T-helper 17 cell (primary cell): ENCODE results near the gene PIK3IP1. TPM values are rescaled to one million over a fixed set of nuclear protein-coding genes. Genes with fewer than 3 reads are reported as not detected.

Experiments
- total RNA-seq, 4 donors: library from RNA in 2 of 4; stranded (reverse) in 2 of 4; gene quantifications; one replicate each; pipeline ENCODE4 v1.2.3 and lab custom pipeline; 2022 to 2026

Gene PIK3IP1
- total RNA-seq, 2 donors from 2014 or later = 388 to 426 TPM

Other genes with a start within 250 kb of the PIK3IP1 start
- gene SMTN, start 211.2 kb downstream of the PIK3IP1 start, total RNA-seq = 1 to 10 TPM; 1.8 to 4.9 TPM
- gene SELENOM, start 184.9 kb downstream of the PIK3IP1 start, total RNA-seq = 10 to 100 TPM; 33.2 to 54.8 TPM
- under 1 TPM in 1 of 2 donors, not detected in 1; 0.25 TPM for gene INPP5J, start 169.5 kb downstream of the PIK3IP1 start, total RNA-seq
- not detected for gene PLA2G3, start 152.0 kb downstream of the PIK3IP1 start, total RNA-seq
- 10 to 100 TPM; 10.5 to 11.2 TPM for gene RNF185, start 132.3 kb downstream of the PIK3IP1 start, total RNA-seq
- gene LIMK2, start 80.2 kb downstream of the PIK3IP1 start, total RNA-seq = 10 to 100 TPM; 20.7 to 25.3 TPM
- 10 to 100 TPM; 35.0 to 38.9 TPM for gene PATZ1, start 53.9 kb upstream of the PIK3IP1 start, total RNA-seq
- gene DRG1, start 107.1 kb upstream of the PIK3IP1 start, total RNA-seq = 10 to 100 TPM; 33.2 to 50.9 TPM
- gene EIF4ENIF1, start 197.4 kb upstream of the PIK3IP1 start, total RNA-seq = 10 to 100 TPM; 24.2 to 26.4 TPM
- 100 to 1,000 TPM; 185 to 189 TPM for gene SFI1, start 204.0 kb upstream of the PIK3IP1 start, total RNA-seq